OCI-LY3 (cell line): Measurements from ENCODE around the gene FBXW8.

ENCODE experiments used
- CTCF ChIP-seq: fragments of 200-600, 300-600 bp; sonication (generic); IDR thresholded peaks from 2 replicates; pipeline ENCODE4 v1.5.1; 2014; ENCODE audit warnings: antibody characterized with exemption, low read length, low read depth
- EZH2phosphoT487 ChIP-seq: fragments of 200-600 bp; shearing (Covaris generic); IDR thresholded peaks from 2 replicates; pipeline ENCODE4 v1.6.1; 2018; ENCODE audit warnings: antibody characterized with exemption, mixed run types, low read depth

DNA sequence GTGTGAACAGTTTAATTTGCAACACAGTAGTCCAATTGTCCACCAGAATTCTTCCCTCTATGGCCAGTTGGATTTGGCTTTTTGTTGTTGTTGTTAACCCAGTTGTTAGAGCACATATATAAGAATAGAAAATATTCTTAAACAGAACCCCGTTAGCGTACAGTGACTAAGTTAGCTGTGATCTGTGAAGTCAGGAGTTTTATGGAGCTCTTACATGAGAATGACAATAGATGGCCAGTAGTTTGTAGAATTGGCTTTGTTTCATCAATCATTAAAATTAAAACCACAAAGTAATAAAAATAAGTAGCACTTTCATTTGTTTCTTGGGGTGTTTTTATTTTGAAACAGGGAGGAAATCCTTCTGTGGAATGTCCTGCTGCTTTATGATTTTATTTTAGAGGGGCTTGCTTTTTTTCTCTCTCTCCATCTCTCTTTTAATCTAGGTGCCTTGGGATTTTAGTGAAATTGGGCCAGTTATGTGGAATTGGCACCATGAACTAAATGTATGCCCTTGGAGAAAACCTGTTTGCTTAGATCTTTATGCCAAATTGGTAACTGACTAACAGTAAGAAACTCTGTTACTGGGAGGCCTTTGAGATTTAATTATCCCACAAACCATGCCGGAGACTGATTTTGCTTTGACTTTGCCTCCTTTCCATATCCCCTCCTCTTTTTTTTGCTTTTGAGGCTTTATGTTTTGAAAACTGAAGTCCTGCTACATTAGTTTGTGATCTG lies 22.9 kb downstream of the FBXW8 start:
- TF ChIP-seq CTCF (no peak), EZH2phosphoT487 (no peak)
